GM23248 (cell line): ENCODE measurements around the gene KANK3.

Experiments used
- EZH2 ChIP-seq: fragments of 200-600 bp; sonication (generic); IDR thresholded peaks from 2 replicates; pipeline ENCODE4 v1.6.1; 2018; ENCODE audit warnings: antibody characterized with exemption, mild to moderate bottlenecking; ENCODE audit not compliant: insufficient read depth, poor library complexity, severe bottlenecking
- EZH2phosphoT487 ChIP-seq: fragments of 200-600 bp; sonication (generic); IDR thresholded peaks from 2 replicates; pipeline ENCODE4 v1.6.1; 2018; ENCODE audit warnings: antibody characterized with exemption, moderate library complexity, mild to moderate bottlenecking, low read depth; ENCODE audit not compliant: insufficient read depth

DNA sequence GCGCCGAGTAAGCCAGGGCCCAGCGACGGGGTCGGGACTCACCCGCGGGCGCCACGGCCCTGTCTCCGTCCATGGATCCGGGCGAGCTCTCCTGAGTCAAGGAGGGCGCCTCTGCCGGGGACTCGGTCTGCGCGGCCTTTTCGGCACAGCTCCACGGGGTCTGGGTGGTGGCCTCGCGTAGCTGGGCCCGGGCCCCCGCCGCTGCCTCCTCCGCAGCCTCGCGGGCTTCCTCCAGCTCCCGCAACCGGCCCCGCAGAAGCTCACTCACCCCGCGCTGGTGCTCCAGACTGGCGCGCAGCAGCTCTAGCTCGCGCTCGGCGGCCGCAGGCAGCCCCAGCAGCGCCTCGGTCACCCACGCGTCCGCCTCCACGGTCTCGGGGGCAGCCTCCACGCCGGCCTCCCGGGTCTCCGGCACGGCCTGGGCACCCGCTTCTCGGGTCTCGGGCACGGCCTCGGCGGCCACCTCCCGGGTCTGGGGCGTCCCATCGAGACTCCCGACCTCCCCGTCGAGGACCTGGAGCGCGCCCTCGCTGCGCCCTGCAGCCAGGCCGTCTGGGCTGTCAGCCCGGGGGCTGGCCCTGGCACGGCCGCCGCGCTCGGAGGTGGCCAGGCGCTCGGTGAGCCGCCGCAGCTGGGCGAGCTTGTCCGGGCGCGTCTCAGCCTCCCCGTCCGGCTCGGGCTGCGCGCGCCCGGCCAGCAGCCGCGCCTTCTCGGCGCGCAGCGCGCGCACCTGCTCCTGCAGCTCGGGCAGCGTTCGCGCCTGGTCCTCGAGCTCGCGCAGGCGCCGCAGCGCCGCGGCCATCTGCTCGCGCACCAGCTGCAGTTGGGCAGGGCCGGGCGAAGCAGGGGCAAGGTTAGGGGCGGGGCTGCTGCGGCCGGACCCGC, 8.4 kb downstream of the KANK3 start:
- TF ChIP-seq EZH2 (no peak), EZH2phosphoT487 (no peak)
